ENCODE data around the gene TOR4A.

The TOR4A gene

DNA sequence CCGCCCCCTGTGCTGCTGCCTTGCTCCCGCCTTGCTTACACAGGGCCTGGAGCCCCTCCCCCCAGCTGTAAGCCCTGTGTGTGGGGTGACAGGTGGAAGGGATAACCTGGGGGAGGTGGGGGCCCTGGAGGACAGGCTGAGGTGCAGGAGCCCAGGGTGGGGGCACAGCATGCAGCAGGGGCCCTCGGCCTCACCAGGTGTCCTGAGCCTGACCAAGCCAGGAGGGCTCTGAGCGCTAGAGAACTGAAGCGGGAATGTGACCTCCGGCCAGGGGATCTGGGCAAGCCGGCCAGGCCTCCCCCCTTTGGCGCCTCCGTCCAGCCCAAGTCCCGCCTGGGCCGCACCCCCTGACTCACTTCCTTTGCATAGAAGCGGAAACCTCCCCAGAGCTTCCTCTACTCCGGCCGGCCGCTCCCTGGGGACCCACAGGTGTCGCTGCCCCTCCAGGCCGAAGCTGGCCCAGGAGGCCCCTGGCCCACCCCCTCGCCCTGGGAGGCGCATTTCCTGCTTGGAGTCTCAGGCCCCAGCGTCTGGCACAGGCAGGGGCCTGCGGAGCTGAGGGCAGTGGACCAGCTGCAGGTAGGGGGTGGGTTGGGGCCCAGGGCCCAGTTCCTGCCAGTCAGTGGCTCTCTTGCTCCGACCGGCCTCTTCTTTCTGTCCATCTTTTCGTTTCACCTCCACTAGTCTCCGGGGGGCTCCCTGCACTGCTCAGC lies at the start of gene TOR4A:
Gene TOR4A (plus strand): TSS at position 398 of the 713 bp plus-strand sequence. CDS start 964 bp downstream, outside the sequence.
- DNase-seq (ENCODE audit: low read depth, low spot score): no peak

DNA sequence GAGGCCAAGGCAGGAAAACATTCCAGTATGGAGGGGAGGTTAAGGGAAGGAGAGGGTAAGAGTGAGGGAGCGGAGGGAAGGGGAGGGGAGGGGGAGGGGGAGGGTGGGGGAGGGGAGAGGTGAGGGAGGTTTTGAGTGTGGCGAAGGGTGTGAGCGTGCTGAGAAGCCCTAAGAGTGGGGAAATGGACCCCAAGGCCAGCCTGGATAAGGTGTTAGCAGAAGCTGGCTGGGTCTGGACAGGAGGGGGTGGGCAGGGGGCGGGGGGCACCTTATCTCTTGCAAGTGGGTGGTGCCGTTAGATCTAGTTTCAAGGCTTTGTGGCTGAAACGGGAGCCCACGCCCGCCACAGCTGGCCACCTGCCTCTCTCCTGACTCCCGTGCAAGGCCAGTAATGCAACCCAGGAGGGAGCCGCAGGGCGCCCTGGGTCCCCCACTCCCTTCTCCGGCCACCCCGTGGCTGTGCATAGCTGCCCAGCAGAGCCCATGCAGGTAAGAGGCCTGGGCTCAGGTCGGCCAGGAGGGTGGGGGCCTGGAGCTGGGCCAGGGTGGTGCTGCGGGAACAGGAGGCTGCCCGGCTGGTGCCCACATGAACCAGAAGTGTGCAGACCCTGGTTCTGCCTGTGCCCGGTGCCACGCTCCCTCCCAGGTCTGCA lies 49.5 kb upstream of the TOR4A start:
- no peak for DNase-seq (ENCODE audit: low read depth, low spot score)

DNA sequence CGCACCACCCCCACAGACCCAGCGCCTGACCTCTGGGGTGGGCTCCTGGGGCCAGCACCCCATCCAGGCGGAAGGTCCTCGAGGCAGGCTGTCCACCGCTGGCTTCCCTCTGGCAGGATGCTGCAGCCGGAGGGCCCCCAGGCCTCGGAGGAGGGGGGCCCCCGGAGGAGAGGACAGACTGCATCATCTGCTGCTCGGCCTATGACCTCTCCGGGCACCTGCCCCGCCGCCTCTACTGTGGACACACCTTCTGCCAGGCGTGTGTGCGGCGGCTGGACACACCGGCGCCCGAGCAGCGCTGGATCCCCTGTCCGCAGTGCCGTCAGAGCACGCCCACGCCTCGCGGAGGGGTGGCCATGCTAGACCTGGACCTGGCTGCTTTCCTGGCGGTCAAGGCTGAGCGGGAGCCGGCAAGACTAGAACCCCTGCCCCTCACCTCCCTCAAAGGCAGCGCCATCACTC lies 49.0 kb upstream of the TOR4A start:
- DNase-seq (ENCODE audit: low read depth, low spot score): no peak

DNA sequence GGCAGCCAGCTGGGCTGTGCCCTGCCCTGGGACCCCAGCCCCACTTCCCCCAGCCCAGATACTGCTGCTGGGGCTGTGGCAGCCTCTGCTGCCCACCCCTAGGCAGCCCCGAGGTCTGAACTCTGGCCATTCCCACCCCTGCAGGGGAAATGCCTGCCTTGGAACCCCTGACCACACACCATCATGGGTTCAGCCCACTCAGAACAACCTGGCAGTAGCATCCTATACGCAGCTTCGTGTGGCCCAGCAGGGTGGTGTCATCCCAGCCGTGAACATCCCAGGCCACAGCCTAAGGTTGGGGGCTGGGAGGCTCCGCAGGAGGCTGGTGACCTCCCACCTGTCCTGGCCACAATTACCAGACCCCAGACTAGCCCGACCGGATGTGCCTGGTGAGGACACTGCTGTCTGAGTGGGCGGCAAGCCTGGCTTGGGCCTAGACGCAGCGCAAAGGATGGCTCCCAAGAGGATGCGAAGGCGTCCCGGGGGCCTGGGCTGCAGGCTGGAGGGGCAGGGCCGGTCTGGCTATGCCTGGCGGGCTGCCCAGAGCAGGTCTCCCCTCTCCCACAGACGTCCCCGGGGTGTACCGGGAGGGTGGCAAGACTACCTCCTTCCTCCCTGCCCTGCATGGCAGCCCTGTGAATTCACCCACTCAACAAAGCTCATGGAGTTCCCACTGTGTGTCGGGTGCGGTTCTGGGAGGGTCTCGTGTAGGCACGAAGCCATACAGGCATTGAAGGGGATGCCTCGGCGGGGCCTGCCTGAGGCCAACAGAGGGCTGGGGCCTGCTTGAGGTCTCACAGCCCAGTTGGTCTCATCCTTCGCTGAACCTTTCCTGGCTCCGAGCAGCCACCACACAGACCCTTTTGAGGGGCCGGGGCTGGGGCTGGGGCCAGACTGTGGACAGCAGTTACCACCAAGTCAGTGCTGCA lies 48.3 kb upstream of the TOR4A start:
- DNase-seq (ENCODE audit: low read depth, low spot score): no peak

DNA sequence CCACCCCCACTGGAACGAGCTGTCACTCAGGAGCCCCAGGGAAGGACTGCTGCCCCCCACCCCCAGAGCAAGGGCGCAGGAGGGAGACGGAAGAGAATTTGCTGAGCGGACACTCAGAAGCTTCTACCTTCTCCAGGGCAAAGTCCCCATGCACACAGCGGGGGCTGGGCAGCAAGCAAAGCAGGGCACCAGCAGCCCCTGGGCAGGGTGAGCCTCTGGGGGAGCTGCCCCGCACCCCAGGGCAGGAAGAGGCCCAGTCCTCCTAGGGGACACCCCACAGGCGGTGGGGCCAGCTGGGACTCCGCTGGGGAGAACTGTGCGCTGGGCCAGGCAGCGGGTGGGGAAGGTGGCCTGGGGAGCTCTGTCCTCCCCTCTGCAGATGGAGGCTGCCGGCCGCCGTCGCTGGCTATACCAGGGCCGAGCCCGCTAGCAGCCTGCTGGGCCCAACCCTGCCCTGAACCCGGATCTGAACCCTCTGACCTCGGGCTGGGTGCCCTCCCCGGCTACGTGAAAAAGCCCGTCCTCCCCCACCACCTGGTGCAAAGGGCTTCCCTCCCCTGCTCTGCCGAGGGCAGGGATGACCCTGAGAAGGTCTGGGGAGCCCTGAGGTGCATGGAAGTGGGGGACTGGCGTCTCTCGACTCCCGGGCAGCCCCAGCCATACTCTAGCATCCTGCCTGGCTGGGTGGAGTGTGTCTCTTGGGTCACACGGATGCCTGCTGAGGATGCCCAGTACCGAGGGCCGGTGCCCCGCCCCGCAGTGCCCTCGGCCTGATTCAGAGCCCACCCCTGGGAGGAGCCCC lies 47.4 kb upstream of the TOR4A start:
- no peak for DNase-seq (ENCODE audit: low read depth, low spot score)

DNA sequence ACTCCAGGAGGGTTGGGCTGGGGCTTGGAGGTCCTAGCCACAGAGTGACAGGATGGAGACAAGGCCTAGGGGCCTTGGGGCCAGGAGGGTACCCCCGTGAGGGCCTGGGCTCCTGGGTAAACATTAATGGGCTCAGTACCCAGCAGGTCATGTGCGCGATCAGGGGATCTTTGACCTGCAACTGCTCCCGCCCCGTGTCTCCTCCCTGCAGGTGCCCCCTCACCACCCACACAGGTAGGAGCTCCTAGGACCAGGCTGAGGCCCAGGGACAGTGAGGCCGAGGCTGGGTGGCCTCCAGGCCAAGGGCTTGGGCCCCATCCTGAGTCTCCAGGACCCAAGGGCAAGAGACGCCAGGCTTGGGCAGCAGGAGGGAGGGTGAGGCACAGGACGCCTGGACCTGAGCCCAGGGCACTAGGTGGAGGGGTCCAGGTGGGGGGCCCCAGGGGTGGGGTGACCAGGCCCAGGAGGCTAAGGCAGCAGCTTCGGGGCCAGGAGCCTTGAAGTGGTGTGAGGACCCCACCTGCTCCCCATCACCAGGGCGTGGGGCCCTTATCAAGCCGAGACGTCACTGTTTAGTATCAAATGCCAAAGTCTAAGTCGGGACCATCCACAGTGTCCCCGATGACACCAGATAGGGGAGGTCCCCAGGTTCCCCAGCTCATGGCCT lies 46.7 kb upstream of the TOR4A start, which contains the start of gene SLC34A3:
Gene SLC34A3 (plus strand): TSS at position 197 of the 667 bp plus-strand sequence. CDS start 802 bp downstream, outside the sequence.
- DNase-seq (ENCODE audit: low read depth, low spot score): no peak

DNA sequence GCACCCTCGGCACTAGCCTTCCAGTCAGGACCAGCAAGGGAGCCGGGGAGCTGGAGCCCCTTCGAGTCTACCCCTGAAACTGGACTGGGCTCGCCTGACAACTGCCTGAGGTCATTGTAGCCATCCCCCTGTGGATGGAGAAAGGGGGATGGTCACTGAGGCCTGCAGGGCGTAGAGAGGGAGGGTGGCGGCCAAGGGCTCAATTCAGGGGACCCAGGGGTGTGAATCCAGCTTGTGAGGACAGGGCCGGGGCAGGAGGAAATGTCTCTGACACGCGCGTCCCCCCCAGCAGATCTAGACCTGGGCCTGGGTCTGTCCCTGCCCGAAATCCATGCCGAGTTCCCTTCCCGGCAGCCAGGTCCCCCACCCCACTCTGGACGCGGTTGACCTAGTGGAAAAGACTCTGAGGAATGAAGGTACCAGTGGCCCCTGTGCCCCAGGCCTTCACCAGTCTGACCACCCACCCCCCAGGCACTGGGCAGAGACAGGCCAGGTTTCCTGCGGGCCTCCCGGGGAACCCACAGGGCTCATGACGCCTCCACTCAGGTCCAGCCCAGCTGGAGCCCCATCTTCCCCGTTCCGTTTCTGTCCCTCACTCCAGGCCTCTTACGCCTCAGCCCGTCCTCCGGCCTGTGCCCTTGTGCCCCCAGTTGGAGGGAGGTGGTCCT lies 46.0 kb upstream of the TOR4A start:
- no peak for DNase-seq (ENCODE audit: low read depth, low spot score)

DNA sequence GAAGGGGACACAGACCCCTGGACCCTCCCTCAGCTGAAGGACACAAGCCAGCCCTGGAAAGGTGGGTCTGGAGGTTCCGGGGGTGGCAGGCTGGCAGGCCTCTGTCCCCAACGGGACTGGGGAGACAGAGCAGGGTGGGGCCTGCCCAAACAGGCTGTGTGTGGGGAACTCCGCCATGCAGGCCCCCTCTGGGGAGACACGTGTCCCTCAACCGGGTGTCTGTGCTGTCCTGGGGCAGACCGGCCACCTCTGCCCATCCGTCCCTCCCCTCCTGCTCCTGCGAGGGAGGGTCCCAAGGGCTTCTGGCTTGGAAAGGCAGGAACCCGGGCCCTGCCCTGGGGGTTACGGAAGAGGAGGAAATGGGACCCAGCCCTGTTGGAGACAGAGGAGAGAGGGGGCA lies 45.4 kb upstream of the TOR4A start:
- DNase-seq (ENCODE audit: low read depth, low spot score): no peak

DNA sequence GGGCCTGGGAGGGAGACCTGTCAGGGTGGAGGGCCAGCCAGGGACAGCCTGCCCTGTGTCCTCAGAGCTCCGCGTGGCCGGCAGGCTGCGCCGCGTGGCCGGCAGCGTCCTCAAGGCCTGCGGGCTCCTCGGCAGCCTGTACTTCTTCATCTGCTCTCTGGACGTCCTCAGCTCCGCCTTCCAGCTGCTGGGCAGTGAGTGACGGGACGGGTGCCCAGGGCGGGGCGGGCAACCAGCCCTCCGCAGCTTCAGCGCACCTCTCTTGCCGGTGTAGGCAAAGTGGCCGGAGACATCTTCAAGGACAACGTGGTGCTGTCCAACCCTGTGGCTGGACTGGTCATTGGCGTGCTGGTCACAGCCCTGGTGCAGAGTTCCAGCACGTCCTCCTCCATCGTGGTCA lies 45.0 kb upstream of the TOR4A start:
- no peak for DNase-seq (ENCODE audit: low read depth, low spot score)

DNA sequence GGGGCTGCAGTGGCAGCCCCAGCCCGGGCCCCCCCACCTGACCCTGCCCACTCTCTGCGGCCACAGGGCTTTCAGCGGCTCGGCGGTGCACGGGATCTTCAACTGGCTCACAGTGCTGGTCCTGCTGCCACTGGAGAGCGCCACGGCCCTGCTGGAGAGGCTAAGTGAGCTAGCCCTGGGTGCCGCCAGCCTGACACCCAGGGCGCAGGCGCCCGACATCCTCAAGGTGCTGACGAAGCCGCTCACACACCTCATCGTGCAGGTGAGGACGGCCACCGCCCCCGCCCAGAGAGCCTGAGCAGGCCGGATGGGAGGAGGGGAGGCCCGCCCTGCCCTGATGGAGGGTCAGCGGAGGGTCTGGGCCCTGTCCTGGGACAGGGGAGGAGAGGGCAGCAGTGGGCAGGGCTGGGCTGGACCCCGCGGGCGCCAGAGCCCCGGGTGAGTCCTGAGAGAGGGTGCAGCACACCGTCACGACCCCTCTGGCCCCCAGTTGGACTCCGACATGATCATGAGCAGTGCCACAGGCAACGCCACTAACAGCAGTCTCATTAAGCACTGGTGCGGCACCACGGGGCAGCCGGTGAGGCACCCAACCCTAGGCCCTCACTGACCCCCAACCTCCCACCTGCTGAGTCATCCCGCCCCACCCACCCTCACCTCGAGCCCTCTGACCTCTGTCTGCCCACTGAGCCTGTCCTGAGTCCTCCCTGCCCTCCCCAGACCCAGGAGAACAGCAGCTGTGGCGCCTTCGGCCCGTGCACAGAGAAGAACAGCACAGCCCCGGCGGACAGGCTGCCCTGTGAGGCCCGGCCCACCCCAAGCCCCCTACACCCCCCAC lies 44.2 kb upstream of the TOR4A start:
- DNase-seq (ENCODE audit: low read depth, low spot score): no peak

DNA sequence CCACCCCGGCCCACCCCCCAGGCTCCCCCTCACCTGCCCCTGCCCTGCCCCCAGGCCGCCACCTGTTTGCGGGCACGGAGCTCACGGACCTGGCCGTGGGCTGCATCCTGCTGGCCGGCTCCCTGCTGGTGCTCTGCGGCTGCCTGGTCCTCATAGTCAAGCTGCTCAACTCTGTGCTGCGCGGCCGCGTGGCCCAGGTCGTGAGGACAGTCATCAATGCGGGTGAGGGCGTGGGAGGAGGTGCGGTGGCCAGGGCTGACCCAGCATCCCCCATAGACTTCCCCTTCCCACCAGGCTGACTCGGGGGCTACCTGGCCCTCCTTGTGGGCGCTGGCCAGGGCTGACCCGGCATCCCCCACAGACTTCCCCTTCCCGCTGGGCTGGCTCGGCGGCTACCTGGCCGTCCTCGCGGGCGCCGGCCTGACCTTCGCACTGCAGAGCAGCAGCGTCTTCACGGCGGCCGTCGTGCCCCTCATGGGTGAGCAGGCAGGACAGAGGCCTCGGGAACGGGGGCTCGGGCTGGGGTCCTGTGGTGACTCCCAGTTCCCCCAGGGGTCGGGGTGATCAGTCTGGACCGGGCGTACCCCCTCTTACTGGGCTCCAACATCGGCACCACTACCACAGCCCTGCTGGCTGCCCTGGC lies 43.4 kb upstream of the TOR4A start:
- DNase-seq (ENCODE audit: low read depth, low spot score): no peak

DNA sequence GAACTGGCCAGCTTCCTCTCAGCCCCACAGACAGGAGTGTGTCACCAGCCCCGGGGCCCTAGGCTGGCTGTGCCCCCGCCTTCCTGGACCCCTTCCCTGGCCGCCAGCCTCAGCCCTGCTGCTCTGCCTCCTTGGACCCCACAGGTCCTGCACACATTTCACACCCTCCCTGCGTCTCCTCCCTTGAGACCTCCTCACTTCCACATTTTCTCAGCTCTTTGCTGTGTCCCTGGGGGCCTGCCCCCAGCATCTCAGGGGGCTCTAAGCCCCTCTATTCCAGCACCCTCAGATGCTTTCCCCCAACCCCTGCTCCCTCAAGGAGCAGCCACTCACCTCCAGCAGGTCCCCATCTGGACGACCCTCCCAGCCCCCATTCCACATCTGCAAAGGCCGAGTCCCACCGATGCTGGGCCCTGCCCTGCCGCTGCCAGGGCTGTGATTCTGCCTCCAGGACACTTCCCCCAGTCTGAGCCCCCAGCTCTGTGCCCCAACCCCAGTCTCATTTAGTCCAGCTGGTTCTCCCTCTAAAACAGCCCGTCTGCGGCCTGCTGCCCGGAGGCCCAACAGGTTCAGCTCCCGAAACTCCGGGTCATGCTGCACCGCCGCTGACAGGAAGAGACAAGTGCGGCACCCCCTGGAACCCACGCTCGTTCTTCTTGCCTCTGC lies 42.6 kb upstream of the TOR4A start:
- no peak for DNase-seq (ENCODE audit: low read depth, low spot score)

DNA sequence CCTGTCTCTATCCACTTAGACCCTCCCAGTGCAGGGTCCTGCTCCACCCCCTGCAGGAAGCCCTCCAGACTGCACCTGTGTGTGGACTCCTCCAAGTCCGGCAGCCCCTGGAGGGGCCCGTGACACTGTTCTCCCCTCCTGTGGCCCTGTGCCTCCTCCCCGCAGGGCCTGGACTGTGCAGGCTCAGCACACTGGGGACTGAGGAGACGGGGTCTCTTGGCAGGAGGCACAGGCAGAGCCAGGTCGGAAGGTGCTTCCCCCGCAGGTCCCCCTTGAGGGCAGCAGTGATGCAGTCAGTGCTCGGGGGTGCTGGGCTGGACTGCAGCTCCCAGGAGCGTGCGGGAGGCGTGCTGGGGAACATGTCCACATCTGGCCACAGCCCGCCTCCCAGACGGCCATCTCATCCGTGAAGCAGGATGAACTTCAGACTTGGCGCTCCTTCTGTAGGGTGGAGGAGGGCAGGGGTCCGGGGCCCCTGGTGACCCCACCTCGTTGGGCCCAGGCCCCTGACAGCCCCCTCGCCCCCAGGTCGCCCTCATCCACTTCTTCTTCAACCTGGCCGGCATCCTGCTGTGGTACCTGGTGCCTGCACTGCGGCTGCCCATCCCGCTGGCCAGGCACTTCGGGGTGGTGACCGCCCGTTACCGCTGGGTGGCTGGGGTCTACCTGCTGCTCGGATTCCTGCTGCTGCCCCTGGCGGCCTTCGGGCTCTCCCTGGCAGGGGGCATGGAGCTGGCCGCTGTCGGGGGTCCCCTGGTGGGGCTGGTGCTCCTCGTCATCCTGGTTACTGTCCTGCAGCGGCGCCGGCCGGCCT lies 41.9 kb upstream of the TOR4A start:
- no peak for DNase-seq (ENCODE audit: low read depth, low spot score)

DNA sequence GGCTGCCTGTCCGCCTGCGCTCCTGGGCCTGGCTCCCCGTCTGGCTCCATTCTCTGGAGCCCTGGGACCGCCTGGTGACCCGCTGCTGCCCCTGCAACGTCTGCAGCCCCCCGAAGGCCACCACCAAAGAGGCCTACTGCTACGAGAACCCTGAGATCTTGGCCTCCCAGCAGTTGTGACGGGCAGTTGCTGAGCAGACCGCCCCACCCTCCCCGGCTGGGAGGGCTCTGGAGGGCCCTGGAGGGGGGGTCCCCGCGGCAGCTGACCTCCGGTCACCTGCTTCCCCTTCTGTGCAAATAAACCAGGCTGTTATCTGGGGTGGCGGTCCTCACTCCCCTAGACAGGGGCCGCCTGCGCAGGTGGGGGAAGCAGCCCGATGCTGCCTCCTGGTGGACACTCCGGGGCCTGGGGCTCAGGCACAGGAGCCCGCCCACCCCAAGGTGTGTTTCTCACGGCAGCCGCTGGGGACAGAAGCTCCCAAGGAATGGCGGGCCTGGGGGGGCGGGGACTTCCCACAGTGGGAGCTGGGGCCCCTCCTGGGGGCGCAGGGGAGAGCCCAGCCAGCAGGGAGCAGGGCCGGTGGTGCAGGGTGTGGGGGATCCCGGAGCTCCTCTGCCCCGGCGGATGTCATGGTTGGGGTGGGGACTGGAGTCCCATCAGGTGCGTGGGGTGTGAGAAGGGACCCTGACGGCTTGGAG lies 41.1 kb upstream of the TOR4A start:
- DNase-seq (ENCODE audit: low read depth, low spot score): no peak

DNA sequence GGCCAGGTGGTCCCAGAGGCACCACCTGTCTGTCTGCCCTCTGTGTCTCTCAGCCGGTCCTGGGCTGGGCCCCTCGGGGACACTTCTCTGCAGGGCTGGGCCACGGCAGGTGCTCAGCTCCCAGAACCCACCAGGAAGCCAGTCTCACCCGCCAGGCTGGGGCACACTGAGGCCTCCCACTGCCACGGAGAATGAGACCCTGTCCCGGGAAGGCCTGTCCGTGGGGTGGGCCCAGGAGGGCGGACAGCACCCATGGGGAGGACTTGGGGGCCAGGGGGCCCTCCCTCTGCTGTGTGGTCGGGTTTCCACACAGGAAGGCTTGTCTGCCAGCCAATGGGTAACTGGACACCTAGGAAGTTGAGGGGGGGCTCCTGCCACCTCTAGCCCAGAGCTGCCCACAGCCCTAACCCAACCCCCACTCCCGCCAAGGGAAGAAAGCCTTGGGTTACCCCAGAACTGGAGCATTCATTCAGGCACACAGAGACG lies 40.5 kb upstream of the TOR4A start:
- no peak for DNase-seq (ENCODE audit: low read depth, low spot score)

Data from brain pericyte (primary cell).